Measurements from ENCODE around the gene C14orf132.

C14orf132 gene

GRCh38 chr14:96121660-96122395, 82.7 kb downstream of the C14orf132 start:
- DNase-seq = no peak

GRCh38 chr14:96122496-96122895, 83.3 kb downstream of the C14orf132 start:
- no peak for DNase-seq

DNA sequence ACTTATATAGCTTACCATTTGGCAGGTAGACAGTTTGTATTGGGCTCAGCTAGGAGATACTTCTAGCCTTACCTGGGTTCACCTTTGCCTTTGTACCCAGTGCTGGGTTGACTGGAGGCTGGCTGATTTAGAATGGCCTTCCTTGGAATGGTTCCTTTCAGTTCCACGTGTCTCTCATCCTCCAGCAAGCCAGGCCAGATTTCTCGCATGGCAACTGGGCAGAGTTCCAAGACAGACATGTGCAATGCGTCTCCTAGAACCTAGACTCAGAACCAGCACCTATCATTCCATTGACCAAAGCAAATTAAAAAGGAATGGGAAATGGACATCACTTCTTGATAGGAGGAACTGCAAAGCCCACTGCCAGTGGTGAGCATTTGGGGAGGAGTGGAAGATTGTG, 86.4 kb downstream of the C14orf132 start:
- no peak for DNase-seq

DNA sequence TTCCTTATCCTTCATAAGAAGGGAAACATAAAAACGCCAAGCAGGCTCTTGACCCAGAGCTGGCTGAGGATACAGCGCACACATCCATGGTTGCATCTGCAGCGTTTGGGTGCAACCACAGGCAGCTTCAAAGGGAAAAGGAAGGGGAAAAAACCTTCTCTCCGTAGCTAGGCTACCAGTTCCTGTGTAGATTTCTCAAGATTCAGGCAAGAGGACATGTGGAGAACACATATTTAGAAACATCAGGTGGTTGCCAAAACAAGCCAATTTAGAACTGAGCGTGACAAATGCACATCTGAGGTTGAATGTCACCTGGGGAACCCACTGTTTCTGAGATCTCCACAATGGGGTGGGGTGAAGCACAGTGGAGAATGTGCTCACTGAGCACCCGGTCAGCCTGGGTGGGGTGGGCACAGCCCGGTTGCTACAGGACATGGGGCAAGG, 87.2 kb downstream of the C14orf132 start:
- no peak for DNase-seq

GRCh38 chr14:96126783-96127271, 87.7 kb downstream of the C14orf132 start:
- DNase-seq = peak; percentile 41

DNA sequence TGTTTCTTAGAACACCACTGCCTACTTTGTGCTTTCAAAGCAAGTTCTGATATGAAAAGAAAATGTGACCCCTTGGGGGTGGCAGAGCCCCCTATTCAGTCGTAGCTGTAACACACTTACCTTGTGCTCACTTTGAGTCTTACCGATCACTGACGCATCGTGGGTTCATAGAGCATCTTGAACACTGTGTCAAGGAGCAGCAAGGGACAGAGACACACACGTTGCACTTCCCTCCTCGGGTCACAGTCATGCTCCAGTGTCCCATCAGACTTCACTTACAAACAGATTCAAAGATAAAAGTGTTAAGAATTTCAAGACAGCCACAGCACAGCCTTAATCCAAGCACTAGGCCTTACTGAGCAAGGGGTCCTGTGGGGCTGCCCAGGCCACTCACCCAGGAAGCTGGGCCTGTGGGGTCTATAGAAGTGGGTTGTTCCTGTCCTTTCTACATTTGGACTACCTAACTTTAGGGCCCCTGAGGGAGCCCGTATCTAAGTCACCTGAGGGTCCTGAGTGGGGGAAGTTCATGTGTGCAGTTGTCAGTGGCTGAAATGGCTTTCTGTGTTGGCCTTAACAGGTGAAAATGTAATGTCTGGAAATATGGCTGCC, 90.1 kb downstream of the C14orf132 start:
- DNase-seq = no peak

GRCh38 chr14:96130391-96130790, 91.2 kb downstream of the C14orf132 start:
- no peak for DNase-seq

DNA sequence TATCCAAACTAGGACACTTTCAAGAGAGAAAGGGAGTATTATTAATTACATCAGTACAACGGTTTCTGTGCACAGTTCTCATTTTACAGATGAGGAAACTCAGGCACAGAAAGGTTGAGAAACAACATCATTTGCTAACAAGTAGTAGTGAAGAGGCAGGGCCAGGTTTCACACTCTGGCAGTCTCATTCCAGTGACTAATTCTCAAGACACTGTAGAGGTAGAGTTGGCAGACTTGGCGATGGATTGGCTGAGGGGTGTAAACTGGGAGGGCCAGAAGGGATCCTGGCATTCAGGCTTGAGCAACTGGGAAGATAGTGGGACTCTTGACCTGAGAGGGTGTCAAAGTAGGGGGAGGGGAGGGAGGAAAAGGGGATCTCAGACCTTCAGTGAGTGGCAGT, 91.7 kb downstream of the C14orf132 start:
- DNase-seq = no peak

GRCh38 chr14:96131836-96132235, 92.7 kb downstream of the C14orf132 start:
- DNase-seq = no peak

- no peak for DNase-seq
Measured at GRCh38 chr14:96134508-96134907, 95.3 kb downstream of the C14orf132 start.

DNA sequence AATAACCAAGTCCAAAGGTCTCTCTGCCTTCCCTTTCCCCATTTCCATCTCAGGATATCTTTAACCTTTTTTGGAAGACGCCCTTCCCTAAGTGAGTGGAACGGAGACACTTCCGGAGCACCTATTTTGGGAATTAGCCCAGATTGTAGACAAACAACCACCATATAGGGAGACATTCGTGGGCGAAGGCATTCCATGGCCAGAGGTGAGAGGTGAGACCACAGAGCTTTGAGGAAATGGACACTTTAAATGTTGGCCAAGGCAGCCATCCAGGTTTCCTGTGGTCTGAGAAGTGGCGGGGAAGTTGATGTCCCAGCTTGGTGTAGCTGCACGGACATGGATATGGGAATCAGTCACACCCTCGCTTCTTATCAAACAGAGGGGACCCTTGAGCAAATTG, 96.1 kb downstream of the C14orf132 start:
- no peak for DNase-seq

- no peak for DNase-seq
Measured at GRCh38 chr14:96136371-96137005, 97.3 kb downstream of the C14orf132 start.

DNA sequence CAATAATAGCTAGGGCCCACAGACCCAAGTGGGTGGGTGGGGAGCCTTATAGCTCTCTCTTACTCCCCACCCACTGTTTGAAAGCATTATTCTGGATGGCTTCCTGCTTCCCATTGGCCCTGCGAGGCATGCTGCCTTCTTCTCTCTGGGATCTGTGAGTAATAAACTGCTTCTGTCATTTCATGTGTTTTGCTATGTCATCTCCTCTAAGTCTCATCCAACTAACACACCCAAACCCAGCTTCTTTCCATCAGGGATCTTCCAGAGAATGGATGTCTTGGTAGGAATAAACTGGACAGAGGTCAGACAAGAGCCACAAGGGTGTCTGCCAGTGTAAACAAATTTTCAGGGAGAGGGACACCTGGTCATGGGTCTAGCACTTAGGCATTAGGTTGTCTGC, 99.1 kb downstream of the C14orf132 start:
- DNase-seq = no peak

GRCh38 chr14:96139169-96139568, 100.0 kb downstream of the C14orf132 start:
- no peak for DNase-seq

DNA sequence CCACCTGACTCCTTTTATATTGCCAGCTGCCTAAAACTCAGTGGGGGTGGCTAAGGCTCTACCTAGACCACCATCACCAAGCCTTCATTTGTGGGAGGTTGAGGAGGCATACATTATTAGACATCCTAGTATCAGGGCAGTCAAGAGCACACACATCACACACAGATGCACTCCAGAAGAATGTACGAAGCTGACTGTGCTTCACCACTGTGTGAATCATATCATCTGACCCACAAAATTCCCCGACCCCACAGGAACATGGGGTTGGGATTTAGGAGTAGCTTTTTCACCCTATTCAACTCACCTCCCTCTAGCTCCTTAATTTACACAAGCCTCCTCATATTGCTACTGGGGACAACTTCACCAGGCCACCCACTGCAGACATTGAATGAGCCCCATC, 100.7 kb downstream of the C14orf132 start:
- no peak for DNase-seq

DNA sequence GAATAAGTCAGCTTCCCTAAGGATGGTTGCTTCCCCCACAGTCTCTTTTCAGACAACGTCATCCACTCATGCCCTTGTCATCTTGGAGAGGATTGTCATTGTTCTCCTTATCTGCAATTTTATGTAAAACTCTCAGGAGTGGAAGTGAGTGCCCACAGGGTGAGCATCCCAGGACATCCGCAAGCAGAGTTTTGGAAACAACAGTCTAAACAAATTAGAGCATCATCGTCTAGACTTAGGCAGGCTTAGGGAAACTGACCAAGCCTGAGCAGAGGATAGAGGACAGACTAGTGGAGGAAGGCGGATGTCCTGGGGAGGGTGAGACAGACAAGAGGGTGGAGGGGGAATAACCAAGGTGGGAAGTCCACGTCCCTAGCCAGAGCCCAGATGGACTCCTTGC, 101.8 kb downstream of the C14orf132 start:
- no peak for DNase-seq
